ENCODE measurements around the gene AK9.
"Not testable (repeated sequence)": the region's sequence is repeated elsewhere in the genome, so short reads cannot be mapped to it uniquely, and the experiment has no call there.

The AK9 gene

GRCh38 chr6:109701774-109702173 lies 10.8 kb upstream of the AK9 start:
- DNase-seq (ENCODE audit: low read depth, low spot score), result no peak

GRCh38 chr6:109701221-109701620 lies 10.2 kb upstream of the AK9 start:
- DNase-seq (ENCODE audit: low read depth, low spot score), result no peak
- no peak overlapping the region for H3K4me3 ChIP-seq (ENCODE audit: low read length)

More at GRCh38 chr6:109701774-109702173, 10.8 kb upstream of the AK9 start:
- no peak overlapping the region for H3K4me3 ChIP-seq (ENCODE audit: low read length)

GRCh38 chr6:109696355-109696754 lies 5.4 kb upstream of the AK9 start:
- DNase-seq (ENCODE audit: low read depth, low spot score), result no peak
- no peak overlapping the region for H3K4me3 ChIP-seq (ENCODE audit: low read length)

GRCh38 chr6:109695468-109695867 lies 4.5 kb upstream of the AK9 start:
- H3K4me3 ChIP-seq (ENCODE audit: low read length), result no peak overlapping the region
- DNase-seq (ENCODE audit: low read depth, low spot score), result no peak

- no peak for DNase-seq (ENCODE audit: low read depth, low spot score)
- no peak overlapping the region for H3K4me3 ChIP-seq (ENCODE audit: low read length)
Observed at GRCh38 chr6:109693111-109693510, 2.1 kb upstream of the AK9 start.

GRCh38 chr6:109690373-109690736 lies 647 bp downstream of the AK9 start:
- DNase-seq (ENCODE audit: low read depth, low spot score), result peak; percentile 19
- H3K4me3 ChIP-seq (ENCODE audit: low read length), result peak overlapping the region; percentile 94

GRCh38 chr6:109687271-109687761 lies 3.7 kb downstream of the AK9 start:
- DNase-seq (ENCODE audit: low read depth, low spot score), result peak; percentile 3

GRCh38 chr6:109686566-109687265 lies 4.3 kb downstream of the AK9 start:
- H3K4me3 ChIP-seq (ENCODE audit: low read length), result no peak overlapping the region
- no peak for DNase-seq (ENCODE audit: low read depth, low spot score)

More at GRCh38 chr6:109687271-109687761, 3.7 kb downstream of the AK9 start:
- no peak overlapping the region for H3K4me3 ChIP-seq (ENCODE audit: low read length)

- DNase-seq (ENCODE audit: low read depth, low spot score), result not testable (repeated sequence)
Observed at GRCh38 chr6:109678661-109679505, 12.1 kb downstream of the AK9 start.

GRCh38 chr6:109678240-109678639 lies 12.8 kb downstream of the AK9 start:
- H3K4me3 ChIP-seq (ENCODE audit: low read length), result no peak overlapping the region
- DNase-seq (ENCODE audit: low read depth, low spot score), result no peak

More at GRCh38 chr6:109678661-109679505, 12.1 kb downstream of the AK9 start:
- not testable (repeated sequence) for H3K4me3 ChIP-seq (ENCODE audit: low read length)

GRCh38 chr6:109676724-109677123 lies 14.3 kb downstream of the AK9 start:
- DNase-seq (ENCODE audit: low read depth, low spot score), result no peak
- H3K4me3 ChIP-seq (ENCODE audit: low read length), result no peak overlapping the region

- DNase-seq (ENCODE audit: low read depth, low spot score), result no peak
- H3K4me3 ChIP-seq (ENCODE audit: low read length), result no peak overlapping the region
Observed at GRCh38 chr6:109672839-109673238, 18.2 kb downstream of the AK9 start.

GRCh38 chr6:109672175-109672574 lies 18.8 kb downstream of the AK9 start:
- H3K4me3 ChIP-seq (ENCODE audit: low read length), result no peak overlapping the region
- DNase-seq (ENCODE audit: low read depth, low spot score), result no peak

- H3K4me3 ChIP-seq (ENCODE audit: low read length), result no peak overlapping the region
- DNase-seq (ENCODE audit: low read depth, low spot score), result no peak
Observed at GRCh38 chr6:109671733-109672132, 19.3 kb downstream of the AK9 start.

GRCh38 chr6:109669811-109670210 lies 21.2 kb downstream of the AK9 start:
- H3K4me3 ChIP-seq (ENCODE audit: low read length), result no peak overlapping the region
- DNase-seq (ENCODE audit: low read depth, low spot score), result no peak

GRCh38 chr6:109662192-109662591 lies 28.8 kb downstream of the AK9 start:
- no peak overlapping the region for H3K4me3 ChIP-seq (ENCODE audit: low read length)
- no peak for DNase-seq (ENCODE audit: low read depth, low spot score)

- peak; percentile 2 for DNase-seq (ENCODE audit: low read depth, low spot score)
- no peak overlapping the region for H3K4me3 ChIP-seq (ENCODE audit: low read length)
Observed at GRCh38 chr6:109660526-109661320, 30.3 kb downstream of the AK9 start.

- no peak overlapping the region for H3K4me3 ChIP-seq (ENCODE audit: low read length)
- no peak for DNase-seq (ENCODE audit: low read depth, low spot score)
Observed at GRCh38 chr6:109655761-109656262, 35.2 kb downstream of the AK9 start.

- H3K4me3 ChIP-seq (ENCODE audit: low read length), result no peak overlapping the region
- no peak for DNase-seq (ENCODE audit: low read depth, low spot score)
Observed at GRCh38 chr6:109653264-109653663, 37.7 kb downstream of the AK9 start.
